Left ventricle myocardium superior (tissue), 1 donor: ENCODE data around the gene STK32A. TPM values are rescaled to one million over a fixed set of nuclear protein-coding genes. Genes with fewer than 3 reads are reported as not detected.

ENCODE experiments used
- ATAC-seq: fragments of 200-7000 bp; cut with Tn5 transposase; one replicate; pipeline ENCODE4 v1.9.1; 2020; ENCODE audit warnings: mild to moderate bottlenecking, moderate library complexity
- DNase-seq: peaks from one replicate; pipeline ENCODE4 v3.0.0-alpha.2; 2020
- intact Hi-C: fragments of 100-400 bp; cut with micrococcal nuclease; formaldehyde crosslinking; loops from one replicate; pipeline ENCODE4 v1.11.0; 2022
- total RNA-seq: library from RNA; stranded (reverse); fragmentation: NEBNext Ultra II Directional; extraction: Animal tissue kit (Norgen Biotek cat#: 25700); gene quantifications from one replicate; pipeline ENCODE4 v1.2.1, GENCODE V29; 2021
- donor health status: DM: no; HTN: yes; CAD: no; lungs with severe emphysema.

Gene STK32A
- total RNA-seq, 1 donor from 2014 or later, result 0.50 TPM

- intact Hi-C loops, result no loop called here
- ATAC-seq (no peak), DNase-seq (no peak)
Measured at GRCh38 chr5:147375151-147375550, 140.3 kb downstream of the STK32A start.

- DNase-seq (no peak), ATAC-seq (no peak)
- intact Hi-C loops, result no loop called here
Measured at GRCh38 chr5:147377682-147378081, 142.9 kb downstream of the STK32A start.

GRCh38 chr5:147381555-147381954, 146.7 kb downstream of the STK32A start:
- DNase-seq, result no peak
- intact Hi-C loops, result no loop called here
- no peak for ATAC-seq

GRCh38 chr5:147382776-147383175, 147.9 kb downstream of the STK32A start:
- ATAC-seq, result peak; percentile 54
- intact Hi-C loops, result no loop called here

GRCh38 chr5:147384346-147385193, 149.7 kb downstream of the STK32A start:
- intact Hi-C loops, result no loop called here
- ATAC-seq, result no peak
- no peak for DNase-seq

More at GRCh38 chr5:147382776-147383175, 147.9 kb downstream of the STK32A start:
- no peak for DNase-seq

- ATAC-seq (no peak), DNase-seq (no peak)
- intact Hi-C loops, result no loop called here
Measured at GRCh38 chr5:147387109-147387508, 152.3 kb downstream of the STK32A start.

GRCh38 chr5:147388184-147389108, 153.6 kb downstream of the STK32A start:
- no peak for ATAC-seq
- intact Hi-C loops, result no loop called here
- no peak for DNase-seq

GRCh38 chr5:147390654-147391225, 155.9 kb downstream of the STK32A start:
- ATAC-seq (no peak), DNase-seq (no peak)
- intact Hi-C loops, result no loop called here

- no peak for DNase-seq
- intact Hi-C loops, result no loop called here
Measured at GRCh38 chr5:147391781-147392180, 157.0 kb downstream of the STK32A start.

GRCh38 chr5:147393874-147394672, 159.2 kb downstream of the STK32A start:
- DNase-seq, result no peak
- no peak for ATAC-seq
- intact Hi-C loops, result no loop called here

More at GRCh38 chr5:147391781-147392180, 157.0 kb downstream of the STK32A start:
- ATAC-seq, result peak; percentile 81

GRCh38 chr5:147396070-147396823, 161.4 kb downstream of the STK32A start:
- intact Hi-C loops, result no loop called here
- ATAC-seq, result peak; percentile 86
- peak; percentile 66 for DNase-seq

GRCh38 chr5:147397616-147398015, 162.8 kb downstream of the STK32A start:
- no peak for DNase-seq
- intact Hi-C loops, result no loop called here
- ATAC-seq, result no peak

GRCh38 chr5:147398860-147399259, 164.0 kb downstream of the STK32A start:
- DNase-seq (no peak), ATAC-seq (no peak)
- intact Hi-C loops, result no loop called here

- DNase-seq (no peak), ATAC-seq (no peak)
- intact Hi-C loops, result no loop called here
Measured at GRCh38 chr5:147400126-147400809, 165.4 kb downstream of the STK32A start.

GRCh38 chr5:147400881-147401280, 166.1 kb downstream of the STK32A start:
- intact Hi-C loops, result no loop called here
- ATAC-seq (no peak), DNase-seq (no peak)

GRCh38 chr5:147403651-147404640, 169.1 kb downstream of the STK32A start:
- intact Hi-C loops, result no loop called here
- peak; percentile 40 for DNase-seq
- peak; percentile 91 for ATAC-seq
